Activated CD8-positive, alpha-beta memory T cell treated with anti-CD3 and anti-CD28 coated beads for 4 hours (primary cell): ENCODE results near the gene UBE4A.

ENCODE experiments used
- DNase-seq, 2 donors: peaks; one replicate each; pipeline ENCODE4 v3.0.0-alpha.2; 2020; ENCODE audit warnings: low read depth in 2 of 2

UBE4A gene

GRCh38 chr11:118359295-118359958, at the start of gene UBE4A:
Gene UBE4A (plus strand): TSS chr11:118359600. CDS start chr11:118365081, 5,481 bp downstream.
- peak; percentile 98 for DNase-seq

GRCh38 chr11:118310271-118310670, 49.1 kb upstream of the UBE4A start:
- no peak for DNase-seq

- no peak for DNase-seq
These were observed 48.5 kb upstream of the UBE4A start for GRCh38 chr11:118310781-118311485.

- no peak for DNase-seq
These were observed 47.9 kb upstream of the UBE4A start for GRCh38 chr11:118311518-118311917.

- no peak for DNase-seq
These were observed 47.1 kb upstream of the UBE4A start for GRCh38 chr11:118312328-118312727.

GRCh38 chr11:118313242-118313641, 46.2 kb upstream of the UBE4A start:
- no peak for DNase-seq

- no peak for DNase-seq
These were observed 44.4 kb upstream of the UBE4A start for GRCh38 chr11:118314988-118315411.

GRCh38 chr11:118318124-118318523, 41.3 kb upstream of the UBE4A start:
- no peak for DNase-seq

- no peak for DNase-seq
These were observed 40.6 kb upstream of the UBE4A start for GRCh38 chr11:118318581-118319336.

- DNase-seq = no peak
These were observed 40.1 kb upstream of the UBE4A start for GRCh38 chr11:118319337-118319707.

- DNase-seq = no peak
These were observed 38.9 kb upstream of the UBE4A start for GRCh38 chr11:118320515-118320914.

GRCh38 chr11:118321386-118322082, 37.9 kb upstream of the UBE4A start:
- no peak for DNase-seq

- no peak for DNase-seq
These were observed 36.7 kb upstream of the UBE4A start for GRCh38 chr11:118322721-118323120.

- DNase-seq = no peak
These were observed 34.1 kb upstream of the UBE4A start for GRCh38 chr11:118325283-118325682.

GRCh38 chr11:118328745-118329144, 30.7 kb upstream of the UBE4A start:
- no peak for DNase-seq

- no peak for DNase-seq
These were observed 24.7 kb upstream of the UBE4A start for GRCh38 chr11:118334745-118335144.

GRCh38 chr11:118338637-118339061, 20.8 kb upstream of the UBE4A start:
- peak; percentile 77 to 88 for DNase-seq

- DNase-seq = no peak
These were observed 20.0 kb upstream of the UBE4A start for GRCh38 chr11:118339281-118339961.

GRCh38 chr11:118340449-118340848, 19.0 kb upstream of the UBE4A start:
- no peak for DNase-seq

GRCh38 chr11:118341261-118341660, 18.1 kb upstream of the UBE4A start:
- DNase-seq = no peak

- no peak for DNase-seq
These were observed 17.4 kb upstream of the UBE4A start for GRCh38 chr11:118341815-118342489.
